Measurements from ENCODE around the gene TMEM245.

TMEM245 gene

DNA sequence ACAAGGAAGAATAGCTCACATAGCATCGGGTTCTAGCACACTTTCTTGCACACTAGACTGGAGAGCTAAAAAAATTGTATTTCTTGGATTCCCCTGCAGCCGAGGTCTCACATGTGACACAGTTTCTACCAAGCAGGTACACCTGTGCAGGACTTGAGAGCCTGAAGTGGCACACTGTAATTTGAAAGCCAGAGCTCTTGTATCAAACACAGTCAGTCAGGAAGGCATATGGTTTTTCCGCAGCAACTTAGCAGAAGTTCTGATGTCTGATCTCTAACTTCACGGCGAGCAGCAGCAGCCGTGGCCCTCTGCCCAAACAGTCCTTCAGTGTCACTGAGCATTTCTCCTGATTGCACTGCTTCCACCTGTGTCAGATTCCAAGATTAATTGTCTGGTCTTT is 25.5 kb downstream of the TMEM245 start:
- H3K36me3 ChIP-seq (ENCODE audit: control insufficient read depth, insufficient read depth, low read length) = peaks cover 32% of the 10 kb centered on the region
- H3K4me1 ChIP-seq (ENCODE audit: control insufficient read depth, insufficient read depth, low read length, poor library complexity, severe bottlenecking) = peaks cover 5% of the 10 kb centered on the region
- no peak for DNase-seq

DNA sequence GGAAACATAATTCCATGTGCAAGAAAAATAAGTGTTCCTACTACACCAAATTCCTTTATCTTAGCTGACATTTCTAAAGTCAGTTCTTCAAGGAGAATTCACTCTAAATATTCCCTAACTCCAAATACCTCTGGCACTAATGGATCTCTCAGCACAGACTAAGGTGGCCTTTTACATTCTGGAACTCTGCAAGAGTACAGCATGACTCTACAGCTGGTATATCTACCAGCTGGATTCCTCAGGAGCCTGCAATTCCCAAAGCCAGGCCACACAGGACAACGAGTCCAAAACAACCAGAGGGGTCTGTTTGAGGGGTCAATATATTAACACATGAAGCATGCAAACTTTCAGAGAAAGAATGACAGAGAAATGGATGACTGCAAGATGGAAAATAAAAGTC is 27.2 kb downstream of the TMEM245 start:
- Histone ChIP-seq H3K27ac (ENCODE audit: insufficient read depth, low read length, poor library complexity, severe bottlenecking) (no peak overlapping the region), H3K4me1 (ENCODE audit: control insufficient read depth, insufficient read depth, low read length, poor library complexity, severe bottlenecking) (peaks cover 5% of the 10 kb centered on the region), H3K9me3 (ENCODE audit: control insufficient read depth, low read length) (no peaks in the 10 kb centered on the region), H3K4me3 (ENCODE audit: insufficient read depth, low read depth, low read length, poor library complexity, severe bottlenecking) (no peak overlapping the region), H3K36me3 (ENCODE audit: control insufficient read depth, insufficient read depth, low read length) (peaks cover 45% of the 10 kb centered on the region), H3K27me3 (replicated peaks; ENCODE audit: control insufficient read depth, insufficient read depth, low read length, poor library complexity, severe bottlenecking) (no peaks in the 10 kb centered on the region)
- no peak for DNase-seq

More for the DNA sequence above, 25.5 kb downstream of the TMEM245 start:
- no peaks in the 10 kb centered on the region for H3K27me3 ChIP-seq (replicated peaks; ENCODE audit: control insufficient read depth, insufficient read depth, low read length, poor library complexity, severe bottlenecking)
- no peak overlapping the region for H3K27ac ChIP-seq (ENCODE audit: insufficient read depth, low read length, poor library complexity, severe bottlenecking)
- H3K4me3 ChIP-seq (ENCODE audit: insufficient read depth, low read depth, low read length, poor library complexity, severe bottlenecking) = no peak overlapping the region
- H3K9me3 ChIP-seq (ENCODE audit: control insufficient read depth, low read length) = no peaks in the 10 kb centered on the region

DNA sequence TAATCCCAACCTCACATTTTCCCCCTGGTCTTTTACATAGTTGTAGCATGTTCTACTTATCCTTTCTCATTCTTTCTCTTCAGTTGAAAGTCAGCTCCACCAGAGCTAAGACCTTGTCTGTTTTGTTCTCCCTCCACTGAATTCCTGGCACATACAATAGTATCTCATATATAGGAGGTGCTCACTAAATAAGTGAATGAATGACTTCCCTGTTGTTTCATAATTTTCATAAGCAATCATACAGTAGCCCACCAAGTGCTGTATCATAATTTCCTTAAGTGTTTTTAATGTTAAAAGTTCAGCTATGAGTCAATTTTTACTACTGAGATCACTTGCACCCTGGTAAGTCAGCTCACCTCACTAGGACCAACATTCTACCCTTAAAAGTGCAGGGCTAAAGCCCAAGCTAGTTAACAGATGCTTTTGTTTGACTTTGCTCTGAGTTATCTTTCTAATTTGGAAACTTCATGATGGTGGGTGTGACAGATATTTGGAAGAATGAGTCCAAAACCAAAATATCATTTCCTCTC is 27.6 kb downstream of the TMEM245 start:
- Histone ChIP-seq H3K27ac (ENCODE audit: insufficient read depth, low read length, poor library complexity, severe bottlenecking) (no peak overlapping the region), H3K27me3 (replicated peaks; ENCODE audit: control insufficient read depth, insufficient read depth, low read length, poor library complexity, severe bottlenecking) (no peaks in the 10 kb centered on the region), H3K4me3 (ENCODE audit: insufficient read depth, low read depth, low read length, poor library complexity, severe bottlenecking) (no peak overlapping the region), H3K9me3 (ENCODE audit: control insufficient read depth, low read length) (no peaks in the 10 kb centered on the region), H3K4me1 (ENCODE audit: control insufficient read depth, insufficient read depth, low read length, poor library complexity, severe bottlenecking) (peaks cover 4% of the 10 kb centered on the region), H3K36me3 (ENCODE audit: control insufficient read depth, insufficient read depth, low read length) (peaks cover 48% of the 10 kb centered on the region)
- no peak for DNase-seq

DNA sequence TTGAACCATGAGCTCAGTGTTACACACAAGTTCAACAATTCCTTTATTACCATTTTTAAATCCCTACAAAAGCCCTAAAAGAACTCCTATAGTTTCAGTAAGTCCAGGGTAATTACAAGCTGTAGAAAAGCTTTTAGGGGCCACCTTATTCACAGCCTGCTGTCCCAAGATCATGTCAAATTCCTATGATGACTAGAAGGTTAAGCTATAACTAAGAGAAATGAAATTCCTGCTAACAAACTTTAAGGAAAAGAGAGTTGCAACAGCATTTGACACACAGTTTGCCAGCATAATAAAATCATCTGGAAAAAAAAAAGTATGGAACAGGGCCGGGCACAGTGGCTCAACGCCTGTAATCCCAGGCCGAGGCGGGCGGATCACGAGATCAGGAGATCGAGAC is 31.5 kb downstream of the TMEM245 start:
- Histone ChIP-seq H3K27ac (ENCODE audit: insufficient read depth, low read length, poor library complexity, severe bottlenecking) (no peak overlapping the region), H3K27me3 (replicated peaks; ENCODE audit: control insufficient read depth, insufficient read depth, low read length, poor library complexity, severe bottlenecking) (no peaks in the 10 kb centered on the region), H3K4me3 (ENCODE audit: insufficient read depth, low read depth, low read length, poor library complexity, severe bottlenecking) (no peak overlapping the region), H3K9me3 (ENCODE audit: control insufficient read depth, low read length) (no peaks in the 10 kb centered on the region), H3K4me1 (ENCODE audit: control insufficient read depth, insufficient read depth, low read length, poor library complexity, severe bottlenecking) (no peaks in the 10 kb centered on the region), H3K36me3 (ENCODE audit: control insufficient read depth, insufficient read depth, low read length) (peaks cover 53% of the 10 kb centered on the region)
- no peak for DNase-seq

DNA sequence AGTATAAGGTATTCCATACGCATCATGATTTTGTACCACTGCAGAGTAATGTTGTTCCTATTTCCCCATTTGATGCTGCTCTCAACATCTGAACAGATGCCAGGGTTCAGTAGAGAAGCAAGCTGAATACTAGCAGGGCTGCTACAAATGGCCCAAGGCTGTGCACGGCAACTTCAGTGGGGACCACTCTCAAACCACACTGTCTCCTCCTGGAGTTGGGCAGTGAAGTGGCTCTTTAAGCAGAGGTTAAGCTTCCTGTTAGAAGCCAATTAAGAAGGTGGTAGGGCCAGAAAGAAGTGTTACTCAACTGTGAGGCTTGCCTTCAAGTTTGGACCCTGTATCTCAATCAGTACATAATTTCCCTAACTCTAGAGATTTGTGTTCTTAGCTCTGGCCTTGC is 32.0 kb downstream of the TMEM245 start:
- no peak overlapping the region for H3K27ac ChIP-seq (ENCODE audit: insufficient read depth, low read length, poor library complexity, severe bottlenecking)
- H3K27me3 ChIP-seq (replicated peaks; ENCODE audit: control insufficient read depth, insufficient read depth, low read length, poor library complexity, severe bottlenecking) = no peaks in the 10 kb centered on the region
- no peak for DNase-seq
- H3K9me3 ChIP-seq (ENCODE audit: control insufficient read depth, low read length) = no peaks in the 10 kb centered on the region
- H3K4me1 ChIP-seq (ENCODE audit: control insufficient read depth, insufficient read depth, low read length, poor library complexity, severe bottlenecking) = no peaks in the 10 kb centered on the region
- no peak overlapping the region for H3K4me3 ChIP-seq (ENCODE audit: insufficient read depth, low read depth, low read length, poor library complexity, severe bottlenecking)
- H3K36me3 ChIP-seq (ENCODE audit: control insufficient read depth, insufficient read depth, low read length) = peaks cover 50% of the 10 kb centered on the region

DNA sequence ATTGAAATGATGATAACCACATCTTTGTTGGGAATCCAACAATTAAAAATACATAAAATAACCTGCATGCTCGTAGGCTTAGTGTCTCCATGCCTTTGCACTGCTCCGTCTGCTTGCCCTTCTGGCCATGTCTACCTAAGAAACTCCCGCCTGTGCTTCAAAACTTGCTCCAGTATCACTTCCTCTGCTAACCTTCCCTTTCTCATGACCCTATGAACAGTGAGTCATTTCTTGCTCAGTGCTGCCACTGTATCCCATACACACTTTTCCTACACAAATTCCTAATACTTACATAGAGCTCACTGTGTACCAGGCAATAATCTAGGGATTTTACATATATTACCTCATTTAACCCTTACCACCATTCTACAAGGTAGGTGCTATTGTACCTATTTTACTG is 33.5 kb downstream of the TMEM245 start:
- Histone ChIP-seq H3K27me3 (replicated peaks; ENCODE audit: control insufficient read depth, insufficient read depth, low read length, poor library complexity, severe bottlenecking) (no peaks in the 10 kb centered on the region), H3K36me3 (ENCODE audit: control insufficient read depth, insufficient read depth, low read length) (peaks cover 40% of the 10 kb centered on the region), H3K4me3 (ENCODE audit: insufficient read depth, low read depth, low read length, poor library complexity, severe bottlenecking) (no peak overlapping the region), H3K27ac (ENCODE audit: insufficient read depth, low read length, poor library complexity, severe bottlenecking) (no peak overlapping the region), H3K4me1 (ENCODE audit: control insufficient read depth, insufficient read depth, low read length, poor library complexity, severe bottlenecking) (no peaks in the 10 kb centered on the region), H3K9me3 (ENCODE audit: control insufficient read depth, low read length) (no peaks in the 10 kb centered on the region)
- no peak for DNase-seq

DNA sequence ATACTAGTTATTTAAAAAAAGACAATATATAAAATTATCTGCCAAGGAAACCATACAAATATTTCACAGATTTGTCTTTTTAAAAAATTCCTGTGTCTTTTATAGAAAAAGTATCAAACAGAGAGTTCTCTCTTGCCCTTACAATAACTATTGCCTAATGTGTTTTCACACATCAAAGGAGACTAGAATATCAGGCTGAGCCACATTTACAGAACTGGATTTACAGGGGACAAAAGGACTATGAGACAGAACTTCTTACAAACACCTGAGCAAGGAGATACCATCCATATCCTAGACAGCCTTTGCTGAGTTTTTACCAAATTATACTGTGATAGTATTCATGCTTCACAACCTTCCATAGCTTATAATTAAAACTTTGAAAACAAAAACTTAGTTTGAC is 34.2 kb downstream of the TMEM245 start:
- no peaks in the 10 kb centered on the region for H3K9me3 ChIP-seq (ENCODE audit: control insufficient read depth, low read length)
- no peaks in the 10 kb centered on the region for H3K4me1 ChIP-seq (ENCODE audit: control insufficient read depth, insufficient read depth, low read length, poor library complexity, severe bottlenecking)
- no peaks in the 10 kb centered on the region for H3K27me3 ChIP-seq (replicated peaks; ENCODE audit: control insufficient read depth, insufficient read depth, low read length, poor library complexity, severe bottlenecking)
- peaks cover 36% of the 10 kb centered on the region for H3K36me3 ChIP-seq (ENCODE audit: control insufficient read depth, insufficient read depth, low read length)
- H3K27ac ChIP-seq (ENCODE audit: insufficient read depth, low read length, poor library complexity, severe bottlenecking) = no peak overlapping the region
- H3K4me3 ChIP-seq (ENCODE audit: insufficient read depth, low read depth, low read length, poor library complexity, severe bottlenecking) = no peak overlapping the region
- DNase-seq = no peak

DNA sequence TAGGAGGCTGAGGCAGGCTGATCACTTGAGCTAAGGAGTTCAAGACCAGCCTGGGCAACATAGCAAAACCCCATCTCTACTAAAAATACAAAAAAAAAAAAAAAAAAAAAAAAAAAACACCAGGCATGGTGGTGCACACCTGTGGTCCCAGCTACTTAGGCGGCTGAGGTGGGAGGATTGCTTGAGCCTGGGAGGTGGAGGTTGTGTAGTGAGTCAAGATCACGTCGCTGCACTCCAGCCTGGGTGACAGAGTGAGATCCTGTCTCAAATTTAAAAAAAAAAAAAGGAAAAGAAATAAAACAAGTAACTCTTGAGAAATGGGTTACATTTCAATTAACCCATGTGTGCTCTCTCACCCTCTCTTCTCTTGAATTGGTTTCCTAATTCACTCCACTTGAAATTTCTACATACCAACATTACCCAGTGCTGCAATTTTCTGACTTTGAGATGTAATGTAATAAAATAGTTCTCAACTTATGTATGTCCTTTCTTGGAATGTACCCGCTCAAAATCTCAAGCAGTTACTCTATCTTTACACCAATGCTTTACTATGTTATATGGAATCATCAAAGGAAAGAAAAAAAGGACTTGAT is 35.8 kb downstream of the TMEM245 start:
- H3K27me3 ChIP-seq (replicated peaks; ENCODE audit: control insufficient read depth, insufficient read depth, low read length, poor library complexity, severe bottlenecking) = no peaks in the 10 kb centered on the region
- H3K36me3 ChIP-seq (ENCODE audit: control insufficient read depth, insufficient read depth, low read length) = peaks cover 44% of the 10 kb centered on the region
- no peak for DNase-seq
- H3K4me3 ChIP-seq (ENCODE audit: insufficient read depth, low read depth, low read length, poor library complexity, severe bottlenecking) = no peak overlapping the region
- no peaks in the 10 kb centered on the region for H3K4me1 ChIP-seq (ENCODE audit: control insufficient read depth, insufficient read depth, low read length, poor library complexity, severe bottlenecking)
- H3K9me3 ChIP-seq (ENCODE audit: control insufficient read depth, low read length) = no peaks in the 10 kb centered on the region
- H3K27ac ChIP-seq (ENCODE audit: insufficient read depth, low read length, poor library complexity, severe bottlenecking) = no peak overlapping the region

DNA sequence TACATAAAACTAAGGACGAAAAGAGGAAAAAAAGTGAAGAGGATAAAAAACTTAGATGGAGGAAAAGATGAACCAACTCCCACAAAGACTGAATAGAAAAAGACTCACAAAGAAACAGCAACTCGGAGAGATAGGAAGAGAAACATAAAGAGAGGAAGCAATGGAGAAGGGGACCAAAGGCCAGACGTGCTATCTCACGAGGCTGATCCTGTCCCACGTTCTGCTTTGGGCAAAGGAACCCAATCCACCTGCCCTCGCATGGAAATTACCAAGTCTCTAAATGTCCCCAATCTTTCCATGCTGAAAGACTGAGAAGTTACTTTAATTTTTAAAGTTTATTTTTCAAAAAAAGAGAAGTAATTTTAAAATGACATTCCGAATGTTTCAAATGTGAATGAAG is 36.6 kb downstream of the TMEM245 start:
- Histone ChIP-seq H3K4me3 (ENCODE audit: insufficient read depth, low read depth, low read length, poor library complexity, severe bottlenecking) (no peak overlapping the region), H3K4me1 (ENCODE audit: control insufficient read depth, insufficient read depth, low read length, poor library complexity, severe bottlenecking) (no peaks in the 10 kb centered on the region), H3K27ac (ENCODE audit: insufficient read depth, low read length, poor library complexity, severe bottlenecking) (no peak overlapping the region), H3K9me3 (ENCODE audit: control insufficient read depth, low read length) (no peaks in the 10 kb centered on the region), H3K36me3 (ENCODE audit: control insufficient read depth, insufficient read depth, low read length) (peaks cover 46% of the 10 kb centered on the region), H3K27me3 (replicated peaks; ENCODE audit: control insufficient read depth, insufficient read depth, low read length, poor library complexity, severe bottlenecking) (no peaks in the 10 kb centered on the region)
- no peak for DNase-seq

DNA sequence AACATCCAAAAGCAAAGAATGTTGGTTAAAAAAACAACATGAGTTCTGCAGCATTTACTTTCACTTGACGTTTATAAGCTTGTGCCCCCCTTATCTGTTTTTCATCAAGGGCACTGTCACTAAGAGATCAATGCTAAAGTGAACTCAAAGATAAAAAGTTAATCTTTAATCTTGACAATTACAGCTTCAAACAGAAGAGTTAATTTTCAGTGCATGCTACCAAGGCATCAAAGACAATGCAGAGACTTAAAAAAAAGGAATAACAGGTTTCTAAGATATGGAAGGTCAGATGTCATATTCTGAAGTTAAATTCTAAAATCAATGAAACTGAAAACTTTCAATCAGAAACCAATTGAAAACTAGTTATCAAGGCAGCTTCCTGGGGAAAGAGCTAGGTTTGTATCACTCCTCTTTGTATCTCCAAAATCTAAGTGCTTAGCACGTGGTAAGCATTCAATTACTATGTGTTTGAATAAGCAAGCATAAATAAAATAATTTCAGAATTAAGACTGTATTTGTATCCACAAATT is 37.6 kb downstream of the TMEM245 start:
- Histone ChIP-seq H3K27ac (ENCODE audit: insufficient read depth, low read length, poor library complexity, severe bottlenecking) (no peak overlapping the region), H3K4me1 (ENCODE audit: control insufficient read depth, insufficient read depth, low read length, poor library complexity, severe bottlenecking) (no peaks in the 10 kb centered on the region), H3K9me3 (ENCODE audit: control insufficient read depth, low read length) (no peaks in the 10 kb centered on the region), H3K4me3 (ENCODE audit: insufficient read depth, low read depth, low read length, poor library complexity, severe bottlenecking) (no peak overlapping the region), H3K27me3 (replicated peaks; ENCODE audit: control insufficient read depth, insufficient read depth, low read length, poor library complexity, severe bottlenecking) (no peaks in the 10 kb centered on the region), H3K36me3 (ENCODE audit: control insufficient read depth, insufficient read depth, low read length) (peaks cover 39% of the 10 kb centered on the region)
- no peak for DNase-seq
